DOHH2 (cell line): ENCODE measurements around the gene RAF1.
"Not testable (repeated sequence)": the region's sequence is repeated elsewhere in the genome, so short reads cannot be mapped to it uniquely, and the experiment has no call there.

Source experiments
- H3F3A ChIP-seq: fragments of 200-600 bp; sonication (generic), shearing (Covaris generic); 2 replicates; pipeline ENCODE4 v1.6.0; 2016; ENCODE audit warnings: antibody characterized with exemption, mild to moderate bottlenecking; ENCODE audit not compliant: control insufficient read depth, insufficient read depth
- H3K27ac ChIP-seq: fragments of 200-600 bp; sonication (generic); 2 replicates; pipeline ENCODE4 v1.5.1; 2014; ENCODE audit warnings: low read depth, mild to moderate bottlenecking, low read length, moderate library complexity
- H3K27me3 ChIP-seq: fragments of 200-600 bp; sonication (generic); 2 replicates; pipeline ENCODE4 v1.6.1; 2014; ENCODE audit warnings: mild to moderate bottlenecking, low read length, mixed read lengths; ENCODE audit not compliant: control insufficient read depth
- H3K36me3 ChIP-seq: fragments of 200-600 bp; sonication (generic); 2 replicates; pipeline ENCODE4 v1.6.1; 2014; ENCODE audit warnings: mild to moderate bottlenecking, low read length, moderate library complexity, mixed read lengths; ENCODE audit not compliant: control insufficient read depth
- H3K4me1 ChIP-seq: fragments of 200-600 bp; sonication (generic); 2 replicates; pipeline ENCODE4 v1.6.1; 2014; ENCODE audit warnings: mild to moderate bottlenecking, low read length, mixed read lengths; ENCODE audit not compliant: control insufficient read depth
- H3K4me2 ChIP-seq: fragments of 200-600 bp; sonication (generic); 2 replicates; pipeline ENCODE4 v1.6.0; 2014; ENCODE audit warnings: mild to moderate bottlenecking, low read length, moderate library complexity
- H3K4me3 ChIP-seq: fragments of 200-600 bp; sonication (generic); 2 replicates; pipeline ENCODE4 v1.5.1; 2014; ENCODE audit warnings: mild to moderate bottlenecking, low read length, mixed read lengths
- H3K79me2 ChIP-seq: fragments of 200-600 bp; sonication (generic); 2 replicates; pipeline ENCODE4 v1.6.1; 2014; ENCODE audit warnings: mild to moderate bottlenecking, low read length, mixed read lengths; ENCODE audit not compliant: control insufficient read depth
- H3K9me2 ChIP-seq: fragments of 200-600 bp; sonication (generic); replicated peaks from 2 replicates; pipeline ENCODE4 v1.6.1; 2014; ENCODE audit warnings: mild to moderate bottlenecking, low read length, mixed read lengths; ENCODE audit not compliant: control insufficient read depth
- H3K9me3 ChIP-seq: fragments of 200-600 bp; sonication (generic); 2 replicates; pipeline ENCODE4 v1.6.1; 2014; ENCODE audit warnings: antibody characterized with exemption, low read length, mixed read lengths; ENCODE audit not compliant: control insufficient read depth, insufficient read depth
- H4K20me1 ChIP-seq: fragments of 200-600 bp; sonication (generic); 2 replicates; pipeline ENCODE4 v1.6.0; 2014; ENCODE audit warnings: low read depth, mild to moderate bottlenecking, antibody characterized with exemption, low read length, moderate library complexity; ENCODE audit not compliant: control insufficient read depth, insufficient read depth
- CTCF ChIP-seq: fragments of 200-600 bp; sonication (generic); IDR thresholded peaks from one replicate; pipeline ENCODE4 v1.5.1; 2014; ENCODE audit warnings: antibody characterized with exemption, mild to moderate bottlenecking, low read depth, low read length; ENCODE audit not compliant: poor library complexity, severe bottlenecking
- EZH2phosphoT487 ChIP-seq: fragments of 200-600 bp; sonication (generic); IDR thresholded peaks from 2 replicates; pipeline ENCODE4 v1.6.1; 2017; ENCODE audit warnings: borderline replicate concordance, mild to moderate bottlenecking, antibody characterized with exemption, low read length, moderate library complexity, mixed read lengths

Gene RAF1

GRCh38 chr3:12677616-12678015, 13.7 kb upstream of the RAF1 start:
- Histone ChIP-seq H3K27me3 (no peaks in the 10 kb centered on the region; the same call in 1 of the 2 replicates), H4K20me1 (no peaks in the 10 kb centered on the region), H3K4me1 (no peaks in the 10 kb centered on the region), H3K9me2 (no peaks in the 10 kb centered on the region), H3K36me3 (no peaks in the 10 kb centered on the region), H3K4me2 (no peak overlapping the region), H3F3A (no peaks in the 10 kb centered on the region), H3K4me3 (no peak overlapping the region), H3K27ac (no peak overlapping the region), H3K79me2 (no peaks in the 10 kb centered on the region), H3K9me3 (no peaks in the 10 kb centered on the region)
- TF ChIP-seq CTCF (no peak), EZH2phosphoT487 (no peak)

GRCh38 chr3:12675115-12675810, 11.3 kb upstream of the RAF1 start:
- no peak for TF ChIP-seq CTCF
- TF ChIP-seq EZH2phosphoT487: no peak
- H3K27ac ChIP-seq: no peak overlapping the region
- H3K36me3 ChIP-seq: no peaks in the 10 kb centered on the region
- H3K4me3 ChIP-seq: no peak overlapping the region
- H3F3A ChIP-seq: no peaks in the 10 kb centered on the region
- no peaks in the 10 kb centered on the region; the same call in 1 of the 2 replicates for H3K27me3 ChIP-seq
- H4K20me1 ChIP-seq: no peaks in the 10 kb centered on the region
- H3K4me1 ChIP-seq: no peaks in the 10 kb centered on the region
- no peaks in the 10 kb centered on the region for H3K9me2 ChIP-seq
- H3K79me2 ChIP-seq: no peaks in the 10 kb centered on the region
- H3K4me2 ChIP-seq: no peak overlapping the region
- no peaks in the 10 kb centered on the region for H3K9me3 ChIP-seq

- not testable (repeated sequence) for H3K4me3 ChIP-seq, H3K9me2 ChIP-seq, H3F3A ChIP-seq, H3K79me2 ChIP-seq, H3K4me2 ChIP-seq, H3K27me3 ChIP-seq, H4K20me1 ChIP-seq, H3K27ac ChIP-seq, H3K9me3 ChIP-seq, H3K4me1 ChIP-seq, H3K36me3 ChIP-seq
Observed at GRCh38 chr3:12673956-12674736, 10.2 kb upstream of the RAF1 start.

GRCh38 chr3:12671120-12671450, 7.2 kb upstream of the RAF1 start:
- H3F3A ChIP-seq: 0 out of 2 replicates have a peak, but pooled peaks cover 4% of the 10 kb centered on the region
- H3K4me1 ChIP-seq: no peaks in the 10 kb centered on the region
- H3K4me3 ChIP-seq: no peak overlapping the region
- H3K27ac ChIP-seq: no peak overlapping the region
- no peaks in the 10 kb centered on the region for H3K9me2 ChIP-seq
- no peaks in the 10 kb centered on the region for H4K20me1 ChIP-seq
- H3K4me2 ChIP-seq: no peak overlapping the region
- TF ChIP-seq CTCF: no peak
- H3K36me3 ChIP-seq: no peaks in the 10 kb centered on the region
- no peaks in the 10 kb centered on the region for H3K9me3 ChIP-seq
- no peaks in the 10 kb centered on the region; the same call in 1 of the 2 replicates for H3K27me3 ChIP-seq
- H3K79me2 ChIP-seq: no peaks in the 10 kb centered on the region
